Kidney epithelial cell (primary cell): ENCODE data around the gene SLC25A33. TPM values are rescaled to one million over a fixed set of nuclear protein-coding genes. Genes with fewer than 3 reads are reported as not detected.

Experiments
- DNase-seq: peaks from one replicate; pipeline ENCODE4 v3.0.0-alpha.2; 2010; ENCODE audit warnings: low read depth
- H3K27me3 ChIP-seq: 2 replicates; pipeline ENCODE4 v1.6.0; 2011; ENCODE audit warnings: low read length; ENCODE audit not compliant: control insufficient read depth, insufficient read depth
- H3K36me3 ChIP-seq: 2 replicates; pipeline ENCODE4 v1.5.1; 2011; ENCODE audit warnings: low read length; ENCODE audit not compliant: control insufficient read depth, insufficient read depth
- H3K4me3 ChIP-seq: 2 replicates; pipeline ENCODE4 v1.5.1; 2011; ENCODE audit warnings: low read depth, mild to moderate bottlenecking, control low read depth, low read length
- CTCF ChIP-seq: IDR thresholded peaks from 2 replicates; pipeline ENCODE4 v1.5.1; 2011; ENCODE audit warnings: mild to moderate bottlenecking, moderate library complexity, low read length, control low read depth, inconsistent platforms; ENCODE audit not compliant: insufficient read depth, poor library complexity, severe bottlenecking
- total RNA-seq: library from RNA; depleted of rRNA; stranded (reverse); fragments of >200 nt; gene quantifications from 2 replicates; pipeline ENCODE4 v1.2.3, GENCODE V29; 2015

Gene SLC25A33
- total RNA-seq, 1 donor from 2014 or later, result 12.0 TPM

GRCh38 chr1:9549955-9550546 lies 10.8 kb downstream of the SLC25A33 start:
- Histone ChIP-seq H3K27me3 (no peaks in the 10 kb centered on the region), H3K4me3 (no peak overlapping the region), H3K36me3 (no peaks in the 10 kb centered on the region)
- DNase-seq, result no peak
- no peak for TF ChIP-seq CTCF

- DNase-seq, result no peak
- no peaks in the 10 kb centered on the region for H3K27me3 ChIP-seq
- no peak for TF ChIP-seq CTCF
- H3K4me3 ChIP-seq, result no peak overlapping the region
- no peaks in the 10 kb centered on the region for H3K36me3 ChIP-seq
Measured at GRCh38 chr1:9551984-9552383, 12.7 kb downstream of the SLC25A33 start.

GRCh38 chr1:9553736-9554144 lies 14.5 kb downstream of the SLC25A33 start:
- TF ChIP-seq CTCF, result no peak
- no peaks in the 10 kb centered on the region for H3K27me3 ChIP-seq

GRCh38 chr1:9555942-9556341 lies 16.7 kb downstream of the SLC25A33 start:
- DNase-seq, result no peak
- no peaks in the 10 kb centered on the region for H3K27me3 ChIP-seq
- H3K36me3 ChIP-seq, result no peaks in the 10 kb centered on the region
- H3K4me3 ChIP-seq, result no peak overlapping the region
- no peak for TF ChIP-seq CTCF

More at GRCh38 chr1:9553736-9554144, 14.5 kb downstream of the SLC25A33 start:
- Histone ChIP-seq H3K36me3 (no peaks in the 10 kb centered on the region), H3K4me3 (no peak overlapping the region)
- DNase-seq, result no peak

- no peak overlapping the region for H3K4me3 ChIP-seq
- no peak for TF ChIP-seq CTCF
- H3K27me3 ChIP-seq, result no peaks in the 10 kb centered on the region
- H3K36me3 ChIP-seq, result no peaks in the 10 kb centered on the region
- no peak for DNase-seq
Measured at GRCh38 chr1:9557624-9558023, 18.4 kb downstream of the SLC25A33 start.
